ENCODE data around the gene FAM98A.

GRCh38 chr2:33589444-33589843 is 9.7 kb downstream of the FAM98A start:
- TF ChIP-seq POLR2A (IDR thresholded peaks at IDR 0.05; ENCODE audit: low read depth, low read length) = no peak
- TF ChIP-seq RAD21 (IDR thresholded peaks at IDR 0.05; ENCODE audit: low read length) = no peak
- TF ChIP-seq CTCF (conservative IDR thresholded peaks at IDR 0.05; ENCODE audit: low read depth, low read length) = no peak
- TF ChIP-seq ELK1 (IDR thresholded peaks at IDR 0.05; ENCODE audit: borderline replicate concordance, low read depth, low read length) = no peak
- no peak for TF ChIP-seq MAZ (IDR thresholded peaks at IDR 0.05; ENCODE audit: borderline replicate concordance, low read depth, low read length)
- no peak for TF ChIP-seq RFX5 (IDR thresholded peaks at IDR 0.05; ENCODE audit: low read depth, low read length)
- no peak for TF ChIP-seq RCOR1 (IDR thresholded peaks at IDR 0.05; ENCODE audit: insufficient replicate concordance, low read length)

Measured in IMR-90 (cell line).